Uterus (tissue), 2 donors: ENCODE results near the gene DCK.

Source experiments
- POLR2A ChIP-seq, 2 donors: fragments of 450-650 bp; IDR thresholded peaks; one replicate each; pipeline ENCODE4 v1.6.1; 2016; ENCODE audit warnings: antibody characterized with exemption in 2 of 2, mild to moderate bottlenecking in 1 of 2, moderate library complexity in 1 of 2
- TF ChIP-seq, protein P1 (sequence below), 4 experiments: fragments of 200-600 bp in 2 of 4; fragments of 450-650 bp in 2 of 4; sonication (generic) in 2 of 4; IDR thresholded peaks; one replicate each; pipeline ENCODE4 v1.5.1; 2016 to 2019; ENCODE audit warnings: antibody characterized with exemption in 4 of 4, mild to moderate bottlenecking in 2 of 4, moderate library complexity in 1 of 4

DNA sequence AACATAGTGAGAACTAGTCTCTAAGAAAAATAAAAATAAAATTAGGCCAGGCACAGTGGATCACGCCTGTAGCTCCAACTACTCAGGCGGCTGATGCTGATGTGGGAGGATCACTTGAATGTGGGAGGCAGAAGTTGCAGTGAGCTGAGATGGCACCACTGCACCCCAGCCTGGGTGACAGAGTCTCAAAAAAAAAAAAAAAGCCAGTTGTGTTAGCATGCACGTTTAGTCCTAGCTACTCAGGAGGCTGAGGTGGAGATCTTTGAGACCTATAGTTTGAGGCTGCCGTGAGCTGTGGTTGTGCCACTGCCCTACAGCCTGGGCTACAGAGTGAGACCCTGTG lies 2.5 kb downstream of the DCK start:
- no peak for TF ChIP-seq POLR2A (IDR thresholded peaks at IDR 0.05)
- TF ChIP-seq, protein P1, sequence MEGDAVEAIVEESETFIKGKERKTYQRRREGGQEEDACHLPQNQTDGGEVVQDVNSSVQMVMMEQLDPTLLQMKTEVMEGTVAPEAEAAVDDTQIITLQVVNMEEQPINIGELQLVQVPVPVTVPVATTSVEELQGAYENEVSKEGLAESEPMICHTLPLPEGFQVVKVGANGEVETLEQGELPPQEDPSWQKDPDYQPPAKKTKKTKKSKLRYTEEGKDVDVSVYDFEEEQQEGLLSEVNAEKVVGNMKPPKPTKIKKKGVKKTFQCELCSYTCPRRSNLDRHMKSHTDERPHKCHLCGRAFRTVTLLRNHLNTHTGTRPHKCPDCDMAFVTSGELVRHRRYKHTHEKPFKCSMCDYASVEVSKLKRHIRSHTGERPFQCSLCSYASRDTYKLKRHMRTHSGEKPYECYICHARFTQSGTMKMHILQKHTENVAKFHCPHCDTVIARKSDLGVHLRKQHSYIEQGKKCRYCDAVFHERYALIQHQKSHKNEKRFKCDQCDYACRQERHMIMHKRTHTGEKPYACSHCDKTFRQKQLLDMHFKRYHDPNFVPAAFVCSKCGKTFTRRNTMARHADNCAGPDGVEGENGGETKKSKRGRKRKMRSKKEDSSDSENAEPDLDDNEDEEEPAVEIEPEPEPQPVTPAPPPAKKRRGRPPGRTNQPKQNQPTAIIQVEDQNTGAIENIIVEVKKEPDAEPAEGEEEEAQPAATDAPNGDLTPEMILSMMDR (IDR thresholded peaks at IDR 0.05): no peak
